ENCODE data around the gene SLC66A3. TPM values are rescaled to one million over a fixed set of nuclear protein-coding genes. Genes with fewer than 3 reads are reported as not detected.

SLC66A3 gene
- total and polyA plus RNA-seq, 3 donors from 2014 or later: 23.3 to 46.0 (median 38.9) TPM

DNA sequence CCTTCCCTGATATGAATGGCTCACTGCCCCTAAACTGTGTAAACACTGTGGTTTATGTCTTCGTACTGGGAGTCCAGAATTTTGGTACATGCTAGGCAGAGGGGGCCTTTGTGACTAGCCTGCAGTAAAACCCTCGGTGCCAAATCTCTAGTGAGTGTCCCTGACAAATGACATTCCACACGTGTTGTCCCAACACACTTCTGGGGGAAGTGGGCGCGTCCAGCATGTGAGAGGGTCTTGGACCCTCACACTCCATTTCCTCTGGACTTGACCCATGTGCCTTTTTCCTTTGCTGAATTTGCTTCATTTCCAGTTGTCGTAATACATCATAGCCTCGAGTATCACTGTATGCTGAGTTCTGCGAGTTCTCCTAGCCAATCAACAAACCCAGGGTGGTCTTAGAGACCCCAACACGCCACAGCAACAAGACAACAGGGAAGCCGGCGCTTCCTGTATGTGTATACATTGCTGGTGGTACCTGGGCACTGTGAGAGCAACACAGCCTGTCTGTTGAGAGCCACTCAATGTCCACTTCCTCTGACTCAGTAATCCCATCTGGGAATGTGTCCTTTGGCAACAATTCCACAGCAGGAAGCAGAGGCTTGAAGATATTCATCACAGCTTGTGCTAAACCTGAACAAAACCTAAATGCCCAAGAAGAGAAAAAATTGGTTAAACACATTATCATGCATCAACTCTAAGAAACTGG, 26.9 kb upstream of the SLC66A3 start:
- TF ChIP-seq, protein P1, sequence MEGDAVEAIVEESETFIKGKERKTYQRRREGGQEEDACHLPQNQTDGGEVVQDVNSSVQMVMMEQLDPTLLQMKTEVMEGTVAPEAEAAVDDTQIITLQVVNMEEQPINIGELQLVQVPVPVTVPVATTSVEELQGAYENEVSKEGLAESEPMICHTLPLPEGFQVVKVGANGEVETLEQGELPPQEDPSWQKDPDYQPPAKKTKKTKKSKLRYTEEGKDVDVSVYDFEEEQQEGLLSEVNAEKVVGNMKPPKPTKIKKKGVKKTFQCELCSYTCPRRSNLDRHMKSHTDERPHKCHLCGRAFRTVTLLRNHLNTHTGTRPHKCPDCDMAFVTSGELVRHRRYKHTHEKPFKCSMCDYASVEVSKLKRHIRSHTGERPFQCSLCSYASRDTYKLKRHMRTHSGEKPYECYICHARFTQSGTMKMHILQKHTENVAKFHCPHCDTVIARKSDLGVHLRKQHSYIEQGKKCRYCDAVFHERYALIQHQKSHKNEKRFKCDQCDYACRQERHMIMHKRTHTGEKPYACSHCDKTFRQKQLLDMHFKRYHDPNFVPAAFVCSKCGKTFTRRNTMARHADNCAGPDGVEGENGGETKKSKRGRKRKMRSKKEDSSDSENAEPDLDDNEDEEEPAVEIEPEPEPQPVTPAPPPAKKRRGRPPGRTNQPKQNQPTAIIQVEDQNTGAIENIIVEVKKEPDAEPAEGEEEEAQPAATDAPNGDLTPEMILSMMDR (IDR thresholded peaks at IDR 0.05): no peak
- no peak for TF ChIP-seq POLR2A (IDR thresholded peaks at IDR 0.05)
- intact Hi-C loops (cut with DNase I; ENCODE audit: low total_unique reads): no loop called here
- H3K36me3 ChIP-seq (ENCODE audit: low read depth, missing control alignments): no peaks in the 10 kb centered on the region
- no peak for DNase-seq
- 63 to 67% methylated on average over 11 of the region's 11 CpGs for WGBS, 2 donors
- H3K4me1 ChIP-seq: peaks cover 7% of the 10 kb centered on the region
- no peak overlapping the region for H3K27ac ChIP-seq
- no peak overlapping the region for H3K4me3 ChIP-seq
- H3K27me3 ChIP-seq: no peaks in the 10 kb centered on the region
- H3K9me3 ChIP-seq: no peaks in the 10 kb centered on the region

DNA sequence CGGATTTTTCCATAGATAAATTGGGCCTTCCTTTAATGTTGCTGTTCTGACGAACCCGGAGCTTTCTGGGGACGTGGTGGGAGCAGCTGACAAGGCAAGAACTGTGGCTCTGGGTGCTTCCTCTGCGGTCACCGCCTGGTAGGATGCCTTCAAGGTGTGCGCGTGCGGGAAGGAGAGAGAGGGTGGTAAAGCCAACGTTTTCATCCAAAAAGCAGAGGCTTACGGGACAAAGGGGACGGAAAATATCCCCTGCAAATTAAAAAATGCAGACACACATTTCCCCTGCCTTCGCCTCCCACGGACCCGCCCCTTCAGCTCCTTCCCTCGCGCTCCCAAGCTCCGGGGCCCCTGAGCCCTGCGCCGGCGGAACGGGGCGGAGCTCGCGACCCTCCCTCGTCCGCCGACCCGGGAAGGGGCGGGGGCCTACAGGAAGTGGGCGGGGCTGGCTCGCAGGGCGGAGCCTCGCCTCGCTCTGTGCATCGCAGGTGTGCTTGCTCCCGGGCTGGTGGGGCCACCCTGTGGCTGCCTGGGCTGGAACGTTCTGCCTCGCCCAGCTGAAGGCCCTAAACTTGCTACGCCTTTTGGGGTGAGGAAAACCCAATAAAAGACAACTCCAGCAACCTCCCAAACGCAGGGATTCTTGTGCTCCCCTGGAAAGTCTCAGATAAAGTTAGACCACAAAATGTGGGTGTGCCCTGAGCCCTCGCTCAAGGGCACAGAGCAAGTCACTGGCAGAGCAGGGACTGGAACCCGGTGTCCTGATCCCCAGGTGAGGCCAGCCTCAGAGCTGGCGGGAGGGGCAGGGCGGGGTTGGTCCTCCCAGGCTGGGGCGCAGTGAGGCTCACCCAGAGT, 25.4 kb upstream of the SLC66A3 start:
- H3K36me3 ChIP-seq (ENCODE audit: low read depth, missing control alignments): no peaks in the 10 kb centered on the region
- H3K9me3 ChIP-seq: no peaks in the 10 kb centered on the region
- 8 to 10% methylated on average over 37 to 46 of the region's 46 CpGs for WGBS, 2 donors
- H3K27ac ChIP-seq: peak overlapping the region in 1 of 2 donors; percentile 15
- intact Hi-C loops (cut with DNase I; ENCODE audit: low total_unique reads): loop anchor here (10.0 kb wide), 1 partner anchor 315 kb away; no protein-coding TSS in a partner anchor
- H3K27me3 ChIP-seq: no peaks in the 10 kb centered on the region
- no peak for TF ChIP-seq POLR2A (IDR thresholded peaks at IDR 0.05)
- TF ChIP-seq, protein P1 (IDR thresholded peaks at IDR 0.05): peak in 1 of 3 experiments; percentile 13
- peak overlapping the region; percentile 37 to 58 for H3K4me3 ChIP-seq
- peak; percentile 77 for DNase-seq
- peaks cover 14% of the 10 kb centered on the region for H3K4me1 ChIP-seq

DNA sequence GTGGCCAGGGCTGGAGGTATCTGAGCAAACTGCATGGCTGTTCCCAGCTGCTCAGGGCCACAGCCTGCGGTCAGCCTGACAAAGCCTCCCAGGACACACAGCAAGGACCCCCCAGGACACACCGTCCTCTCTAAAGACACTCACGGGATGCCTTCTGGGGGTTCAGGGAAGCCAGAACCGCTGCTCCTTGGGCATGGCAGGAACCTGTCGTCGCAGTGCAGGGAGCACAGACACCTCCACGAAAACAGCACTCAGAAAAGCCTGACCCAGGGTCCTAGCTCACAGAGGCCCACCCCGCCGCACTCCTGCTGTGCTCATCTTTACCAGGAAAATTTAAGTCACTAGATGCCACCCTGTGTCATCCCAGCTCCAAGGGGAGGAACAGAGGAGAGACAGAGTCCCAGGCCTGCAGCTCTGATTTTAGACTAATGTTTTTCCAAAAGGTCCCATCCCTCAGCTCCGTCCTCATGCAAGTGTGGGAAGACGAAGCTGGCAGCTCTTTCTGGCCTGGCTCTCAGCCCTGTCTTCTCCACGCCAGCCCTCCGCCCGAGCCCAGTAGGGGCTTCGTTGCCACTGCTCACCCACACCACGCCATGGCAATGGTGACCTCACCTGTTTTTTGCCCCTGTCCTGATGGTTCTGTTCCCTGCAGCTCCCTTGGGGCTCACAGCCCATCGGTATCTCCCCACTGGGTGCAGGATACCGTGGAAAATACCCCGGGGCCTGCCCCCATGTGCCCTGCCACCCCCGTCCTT, 23.9 kb upstream of the SLC66A3 start:
- Histone ChIP-seq H3K4me1 (peaks cover 14% of the 10 kb centered on the region), H3K27ac (no peak overlapping the region), H3K36me3 (ENCODE audit: low read depth, missing control alignments) (no peaks in the 10 kb centered on the region), H3K27me3 (no peaks in the 10 kb centered on the region), H3K9me3 (no peaks in the 10 kb centered on the region), H3K4me3 (no peak overlapping the region)
- WGBS, 2 donors: 81% methylated on average over 17 to 20 of the region's 20 CpGs
- intact Hi-C loops (cut with DNase I; ENCODE audit: low total_unique reads): loop anchor here (10.0 kb wide), 1 partner anchor 313 kb away; no protein-coding TSS in a partner anchor
- no peak for DNase-seq
- TF ChIP-seq, protein P1 (IDR thresholded peaks at IDR 0.05): no peak
- TF ChIP-seq POLR2A (IDR thresholded peaks at IDR 0.05): no peak

DNA sequence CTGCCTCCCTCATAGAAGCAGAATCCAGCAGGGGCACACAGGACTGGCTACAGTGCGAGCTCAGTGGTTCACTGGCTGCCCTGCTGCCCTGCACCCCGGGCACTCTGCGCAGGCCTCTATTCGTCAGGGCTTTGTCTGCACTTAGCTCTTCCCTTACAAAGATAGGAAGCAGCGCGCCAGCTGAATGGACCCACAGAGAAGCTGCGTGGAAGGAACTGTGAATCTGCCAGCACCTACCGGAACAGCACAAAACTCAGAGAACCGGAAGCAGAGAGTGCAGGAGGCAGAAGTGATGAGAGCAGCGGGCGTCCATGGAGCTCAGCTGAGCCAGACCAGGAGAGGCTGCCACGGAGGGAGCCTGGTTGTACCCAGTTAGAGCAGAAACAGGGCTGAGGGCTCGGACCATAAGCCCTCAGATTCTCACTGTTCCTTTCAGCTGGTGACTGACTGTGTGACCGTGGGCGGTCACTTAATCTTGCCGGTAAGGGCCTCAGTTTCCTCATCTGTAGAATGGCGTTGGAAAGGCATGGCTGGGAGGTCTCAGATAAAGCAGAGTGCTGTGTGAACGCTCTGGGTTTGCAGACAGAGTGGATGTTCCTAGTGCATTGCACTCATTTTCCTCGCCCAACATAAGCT, 23.1 kb upstream of the SLC66A3 start:
- 35 to 65% methylated on average over 18 to 19 of the region's 19 CpGs for WGBS, 2 donors

More for the DNA sequence above, 23.1 kb upstream of the SLC66A3 start:
- H3K9me3 ChIP-seq: no peaks in the 10 kb centered on the region
- H3K36me3 ChIP-seq (ENCODE audit: low read depth, missing control alignments): no peaks in the 10 kb centered on the region
- H3K4me3 ChIP-seq: peak overlapping the region; percentile 45 to 46
- no peak overlapping the region for H3K27ac ChIP-seq
- TF ChIP-seq, protein P1 (IDR thresholded peaks at IDR 0.05): no peak
- TF ChIP-seq POLR2A (IDR thresholded peaks at IDR 0.05): no peak
- intact Hi-C loops (cut with DNase I; ENCODE audit: low total_unique reads): loop anchor here (10.0 kb wide), 1 partner anchor 313 kb away; no protein-coding TSS in a partner anchor
- peaks cover 14% of the 10 kb centered on the region for H3K4me1 ChIP-seq
- DNase-seq: no peak
- H3K27me3 ChIP-seq: no peaks in the 10 kb centered on the region

Data from testis (tissue), 3 donors.